HG02642 (cell line): ENCODE results near the gene MEIS2.

Experiments used
- ATAC-seq: cut with Tn5 transposase; IDR thresholded peaks from one replicate; pipeline ENCODE4 v1.9.1; 2021; ENCODE audit warnings: mild to moderate bottlenecking; ENCODE audit not compliant: unreplicated experiment, poor library complexity

MEIS2 gene

GRCh38 chr15:36941798-36942197 is 158.6 kb downstream of the MEIS2 start:
- no peak for ATAC-seq

GRCh38 chr15:36940636-36941260 is 159.6 kb downstream of the MEIS2 start:
- no peak for ATAC-seq

- no peak for ATAC-seq
Measured at GRCh38 chr15:36940219-36940618, 160.1 kb downstream of the MEIS2 start.

GRCh38 chr15:36938764-36939163 is 161.6 kb downstream of the MEIS2 start:
- ATAC-seq: no peak

- no peak for ATAC-seq
Measured at GRCh38 chr15:36938131-36938530, 162.2 kb downstream of the MEIS2 start.

- ATAC-seq: no peak
Measured at GRCh38 chr15:36936613-36937012, 163.7 kb downstream of the MEIS2 start.

GRCh38 chr15:36933255-36933990 is 166.9 kb downstream of the MEIS2 start:
- no peak for ATAC-seq

- ATAC-seq: no peak
Measured at GRCh38 chr15:36932070-36932469, 168.3 kb downstream of the MEIS2 start.

- no peak for ATAC-seq
Measured at GRCh38 chr15:36931434-36931833, 168.9 kb downstream of the MEIS2 start.

GRCh38 chr15:36926427-36926825 is 173.9 kb downstream of the MEIS2 start:
- ATAC-seq: no peak

GRCh38 chr15:36925653-36926426 is 174.5 kb downstream of the MEIS2 start:
- no peak for ATAC-seq

GRCh38 chr15:36925049-36925448 is 175.3 kb downstream of the MEIS2 start:
- no peak for ATAC-seq

- ATAC-seq: no peak
Measured at GRCh38 chr15:36924034-36924433, 176.3 kb downstream of the MEIS2 start.

- ATAC-seq: no peak
Measured at GRCh38 chr15:36921484-36922091, 178.8 kb downstream of the MEIS2 start.

GRCh38 chr15:36917411-36918267 is 182.7 kb downstream of the MEIS2 start:
- no peak for ATAC-seq

- ATAC-seq: no peak
Measured at GRCh38 chr15:36914960-36915808, 185.2 kb downstream of the MEIS2 start.

GRCh38 chr15:36914466-36914865 is 185.9 kb downstream of the MEIS2 start:
- no peak for ATAC-seq

GRCh38 chr15:36912311-36912712 is 188.0 kb downstream of the MEIS2 start:
- ATAC-seq: no peak

GRCh38 chr15:36911322-36911944 is 188.9 kb downstream of the MEIS2 start:
- ATAC-seq: no peak
